Measurements from ENCODE around the gene DAO.

The DAO gene

DNA sequence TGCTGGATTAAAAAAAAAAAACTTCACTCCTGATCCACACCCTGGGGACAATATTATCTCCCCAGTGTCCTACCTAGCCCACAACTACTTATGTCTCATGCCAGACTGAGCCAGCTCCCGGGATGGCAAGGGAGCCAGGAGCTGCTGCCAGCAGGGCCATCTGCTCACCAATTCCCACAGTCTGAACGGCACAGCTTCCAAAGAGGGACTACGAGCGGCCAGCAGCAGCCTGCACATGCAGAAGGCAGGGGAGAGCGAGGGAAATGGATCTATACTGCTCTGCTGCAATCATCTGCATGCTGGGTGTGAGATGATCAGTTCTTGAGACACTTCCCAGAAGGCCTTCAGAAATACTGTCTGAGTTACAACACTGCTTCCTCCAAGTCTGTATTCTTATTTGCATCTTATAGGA, 33.6 kb upstream of the DAO start:
- H3K4me3 ChIP-seq (ENCODE audit: low read depth, low read length): no peak overlapping the region
- DNase-seq (ENCODE audit: low read depth): peak; percentile 58
- TF ChIP-seq MYC (IDR thresholded peaks at IDR 0.05; ENCODE audit: low read depth, low read length): no peak
- TF ChIP-seq POLR2A (IDR thresholded peaks at IDR 0.05; ENCODE audit: extremely low read depth, insufficient read length): no peak
- TF ChIP-seq, protein P1, sequence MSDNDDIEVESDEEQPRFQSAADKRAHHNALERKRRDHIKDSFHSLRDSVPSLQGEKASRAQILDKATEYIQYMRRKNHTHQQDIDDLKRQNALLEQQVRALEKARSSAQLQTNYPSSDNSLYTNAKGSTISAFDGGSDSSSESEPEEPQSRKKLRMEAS (IDR thresholded peaks at IDR 0.05; ENCODE audit: low read depth, low read length): no peak
- TF ChIP-seq, protein P2, sequence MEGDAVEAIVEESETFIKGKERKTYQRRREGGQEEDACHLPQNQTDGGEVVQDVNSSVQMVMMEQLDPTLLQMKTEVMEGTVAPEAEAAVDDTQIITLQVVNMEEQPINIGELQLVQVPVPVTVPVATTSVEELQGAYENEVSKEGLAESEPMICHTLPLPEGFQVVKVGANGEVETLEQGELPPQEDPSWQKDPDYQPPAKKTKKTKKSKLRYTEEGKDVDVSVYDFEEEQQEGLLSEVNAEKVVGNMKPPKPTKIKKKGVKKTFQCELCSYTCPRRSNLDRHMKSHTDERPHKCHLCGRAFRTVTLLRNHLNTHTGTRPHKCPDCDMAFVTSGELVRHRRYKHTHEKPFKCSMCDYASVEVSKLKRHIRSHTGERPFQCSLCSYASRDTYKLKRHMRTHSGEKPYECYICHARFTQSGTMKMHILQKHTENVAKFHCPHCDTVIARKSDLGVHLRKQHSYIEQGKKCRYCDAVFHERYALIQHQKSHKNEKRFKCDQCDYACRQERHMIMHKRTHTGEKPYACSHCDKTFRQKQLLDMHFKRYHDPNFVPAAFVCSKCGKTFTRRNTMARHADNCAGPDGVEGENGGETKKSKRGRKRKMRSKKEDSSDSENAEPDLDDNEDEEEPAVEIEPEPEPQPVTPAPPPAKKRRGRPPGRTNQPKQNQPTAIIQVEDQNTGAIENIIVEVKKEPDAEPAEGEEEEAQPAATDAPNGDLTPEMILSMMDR (IDR thresholded peaks at IDR 0.05; ENCODE audit: low read depth, low read length): no peak

DNA sequence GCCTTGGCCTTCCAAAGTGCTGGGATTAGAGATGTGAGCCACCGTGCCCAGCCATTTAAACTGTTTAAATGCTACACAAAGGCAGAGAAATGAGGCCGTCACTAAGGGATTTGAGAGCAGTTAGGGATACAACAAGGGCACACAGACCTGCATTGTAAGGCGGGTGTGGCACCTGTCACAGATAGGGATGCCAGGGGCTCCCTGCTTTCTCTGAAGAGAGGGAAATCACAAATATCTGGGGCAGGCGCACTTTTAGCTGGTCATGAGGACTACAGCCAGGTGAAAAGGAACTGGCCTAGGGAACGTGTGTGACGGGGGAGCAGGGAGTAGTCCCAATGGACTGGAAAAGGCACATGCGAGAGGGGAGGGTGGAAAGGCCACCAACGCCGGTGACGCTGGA, 32.2 kb upstream of the DAO start:
- H3K4me3 ChIP-seq (ENCODE audit: low read depth, low read length): no peak overlapping the region
- TF ChIP-seq MYC (IDR thresholded peaks at IDR 0.05; ENCODE audit: low read depth, low read length) (no peak), POLR2A (IDR thresholded peaks at IDR 0.05; ENCODE audit: extremely low read depth, insufficient read length) (no peak)
- TF ChIP-seq, protein P2 (IDR thresholded peaks at IDR 0.05; ENCODE audit: low read depth, low read length): no peak
- DNase-seq (ENCODE audit: low read depth): no peak

DNA sequence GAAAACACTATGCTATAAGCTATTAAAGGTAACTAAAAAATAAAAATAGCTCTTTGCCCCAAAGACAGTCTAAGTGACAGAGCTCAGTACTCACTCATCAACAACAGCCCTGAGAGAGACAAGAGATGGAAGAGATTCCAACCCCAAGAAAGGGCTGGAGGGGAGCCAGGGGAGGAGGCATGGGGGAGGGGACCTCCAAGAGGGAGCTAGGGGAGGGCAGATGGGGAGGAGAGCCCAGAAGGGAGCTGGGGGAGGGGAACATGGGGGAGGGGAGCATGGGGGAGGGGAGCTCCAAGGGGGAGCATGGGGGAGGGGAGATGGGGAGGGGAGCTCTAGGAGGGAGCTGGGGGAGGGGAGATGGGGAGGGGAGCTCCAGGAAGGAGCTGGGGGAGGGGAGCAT, 30.2 kb upstream of the DAO start:
- DNase-seq (ENCODE audit: low read depth): no peak
- no peak for TF ChIP-seq POLR2A (IDR thresholded peaks at IDR 0.05; ENCODE audit: extremely low read depth, insufficient read length)
- TF ChIP-seq, protein P1 (IDR thresholded peaks at IDR 0.05; ENCODE audit: low read depth, low read length): no peak
- no peak for TF ChIP-seq MYC (IDR thresholded peaks at IDR 0.05; ENCODE audit: low read depth, low read length)
- TF ChIP-seq, protein P2 (IDR thresholded peaks at IDR 0.05; ENCODE audit: low read depth, low read length): no peak
- no peak overlapping the region for H3K4me3 ChIP-seq (ENCODE audit: low read depth, low read length)

DNA sequence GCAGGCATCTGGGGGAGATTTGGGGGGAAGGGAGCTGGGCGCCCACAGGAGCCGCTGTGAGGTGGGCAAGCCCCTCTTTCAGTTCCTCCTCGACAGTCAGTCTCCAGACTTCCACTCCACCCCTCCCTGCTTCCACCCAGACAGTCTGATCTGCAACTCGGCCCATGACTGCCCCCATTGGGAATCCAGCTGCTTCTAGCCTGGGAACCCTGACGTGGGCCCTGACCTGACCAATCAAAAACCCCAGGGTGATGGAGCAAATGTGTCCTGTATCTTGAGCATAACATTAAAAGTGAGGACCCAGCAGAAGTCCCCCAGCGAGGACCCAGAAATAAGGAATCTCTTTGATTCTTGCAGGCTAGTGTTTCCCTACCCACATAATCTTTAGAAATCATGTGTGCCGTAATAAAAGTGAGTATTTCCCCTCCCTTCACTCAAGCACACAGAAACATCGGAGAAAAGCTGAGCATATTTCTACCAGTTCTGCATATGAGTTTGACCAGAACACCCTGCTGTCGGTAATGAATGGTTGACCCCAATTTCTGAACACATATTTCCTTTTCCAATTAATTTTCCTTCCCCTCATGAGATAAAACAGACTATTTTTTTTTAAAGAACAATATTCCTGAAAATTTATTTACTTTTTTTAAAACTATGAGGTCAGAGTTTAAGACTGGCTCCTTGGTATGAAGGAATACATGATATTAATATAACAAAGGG, 28.9 kb upstream of the DAO start:
- peak; percentile 58 for DNase-seq (ENCODE audit: low read depth)
- TF ChIP-seq MYC (IDR thresholded peaks at IDR 0.05; ENCODE audit: low read depth, low read length) (no peak), POLR2A (IDR thresholded peaks at IDR 0.05; ENCODE audit: extremely low read depth, insufficient read length) (no peak)
- TF ChIP-seq, protein P2 (IDR thresholded peaks at IDR 0.05; ENCODE audit: low read depth, low read length): no peak
- TF ChIP-seq, protein P1 (IDR thresholded peaks at IDR 0.05; ENCODE audit: low read depth, low read length): no peak
- H3K4me3 ChIP-seq (ENCODE audit: low read depth, low read length): no peak overlapping the region

DNA sequence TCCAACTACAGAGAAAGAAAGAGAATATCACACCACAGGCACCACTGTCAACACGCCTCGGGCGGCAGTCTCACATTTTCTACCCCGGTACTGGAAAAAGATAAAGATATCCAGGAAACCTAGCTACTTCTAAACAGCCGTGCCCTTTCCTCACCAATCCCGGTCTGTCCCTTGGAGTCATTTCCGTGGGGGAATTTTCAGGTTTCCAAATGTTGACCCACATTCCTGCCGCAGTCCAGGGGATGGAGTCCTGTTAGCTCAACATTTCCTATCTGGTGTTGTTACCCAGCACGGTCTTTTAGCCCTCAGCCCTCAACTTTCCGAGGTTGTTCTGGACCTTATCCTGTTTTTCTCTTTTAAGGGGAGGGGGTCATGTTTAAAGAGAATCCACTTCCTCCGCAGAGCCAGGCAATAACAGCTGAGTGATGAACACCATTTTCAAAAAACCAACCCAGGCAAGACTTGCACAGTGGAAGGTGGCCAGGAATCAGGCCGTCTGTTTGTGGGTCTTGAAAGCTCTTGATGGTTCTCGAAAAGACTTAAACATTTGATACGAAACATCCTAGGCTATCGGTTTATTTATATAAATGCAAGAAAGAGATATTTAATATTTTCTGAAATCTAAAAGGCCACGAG, 27.1 kb upstream of the DAO start:
- TF ChIP-seq, protein P2 (IDR thresholded peaks at IDR 0.05; ENCODE audit: low read depth, low read length): no peak
- TF ChIP-seq MYC (IDR thresholded peaks at IDR 0.05; ENCODE audit: low read depth, low read length): no peak
- no peak for TF ChIP-seq POLR2A (IDR thresholded peaks at IDR 0.05; ENCODE audit: extremely low read depth, insufficient read length)
- TF ChIP-seq, protein P1 (IDR thresholded peaks at IDR 0.05; ENCODE audit: low read depth, low read length): no peak
- DNase-seq (ENCODE audit: low read depth): no peak
- no peak overlapping the region for H3K4me3 ChIP-seq (ENCODE audit: low read depth, low read length)
